Measurements from ENCODE around the gene SH3BP2. TPM values are rescaled to one million over a fixed set of nuclear protein-coding genes. Genes with fewer than 3 reads are reported as not detected.

SH3BP2 gene
- polyA plus RNA-seq, 1 experiment = 14.8 TPM

- Histone ChIP-seq H3K9me3 (ENCODE audit: control insufficient read depth, insufficient read depth, low read length) (no peaks in the 10 kb centered on the region; the same call in 1 of the 2 replicates), H3K27me3 (ENCODE audit: control insufficient read depth, insufficient read depth, low read length) (no peaks in the 10 kb centered on the region), H3K4me3 (ENCODE audit: low read depth, low read length) (no peak overlapping the region), H3K27ac (ENCODE audit: low read depth, low read length) (peak overlapping the region; percentile 31)
- no peak for TF ChIP-seq CTCF (IDR thresholded peaks at IDR 0.05; ENCODE audit: low read depth, low read length)
- DNase-seq (ENCODE audit: low read depth, low spot score) = no peak
- ChIA-PET CTCF (no interaction called here), POLR2A (interaction anchor here (0.6 kb wide), 1 partner anchor 198 kb away, joined by 5 read pairs; no protein-coding TSS in a partner anchor)
Observed at GRCh38 chr4:2796849-2797544, 4.1 kb downstream of the SH3BP2 start.

GRCh38 chr4:2797545-2798305 lies 4.8 kb downstream of the SH3BP2 start:
- ChIA-PET POLR2A (no interaction called here), CTCF (no interaction called here)
- H3K27me3 ChIP-seq (ENCODE audit: control insufficient read depth, insufficient read depth, low read length) = no peaks in the 10 kb centered on the region
- no peak for TF ChIP-seq CTCF (IDR thresholded peaks at IDR 0.05; ENCODE audit: low read depth, low read length)
- H3K27ac ChIP-seq (ENCODE audit: low read depth, low read length) = no peak overlapping the region
- H3K9me3 ChIP-seq (ENCODE audit: control insufficient read depth, insufficient read depth, low read length) = no peaks in the 10 kb centered on the region; the same call in 1 of the 2 replicates
- no peak for DNase-seq (ENCODE audit: low read depth, low spot score)
- no peak overlapping the region for H3K4me3 ChIP-seq (ENCODE audit: low read depth, low read length)

GRCh38 chr4:2798399-2799223 lies 5.7 kb downstream of the SH3BP2 start:
- CTCF ChIA-PET = no interaction called here
- Histone ChIP-seq H3K27ac (ENCODE audit: low read depth, low read length) (no peak overlapping the region), H3K4me3 (ENCODE audit: low read depth, low read length) (no peak overlapping the region), H3K27me3 (ENCODE audit: control insufficient read depth, insufficient read depth, low read length) (no peaks in the 10 kb centered on the region), H3K9me3 (ENCODE audit: control insufficient read depth, insufficient read depth, low read length) (no peaks in the 10 kb centered on the region; the same call in 1 of the 2 replicates)
- POLR2A ChIA-PET = no interaction called here
- no peak for TF ChIP-seq CTCF (IDR thresholded peaks at IDR 0.05; ENCODE audit: low read depth, low read length)
- DNase-seq (ENCODE audit: low read depth, low spot score) = no peak

- CTCF ChIA-PET = no interaction called here
- no peaks in the 10 kb centered on the region; the same call in 1 of the 2 replicates for H3K9me3 ChIP-seq (ENCODE audit: control insufficient read depth, insufficient read depth, low read length)
Observed at GRCh38 chr4:2799224-2799911, 6.5 kb downstream of the SH3BP2 start.

More at GRCh38 chr4:2799224-2799911, 6.5 kb downstream of the SH3BP2 start:
- Histone ChIP-seq H3K4me3 (ENCODE audit: low read depth, low read length) (no peak overlapping the region), H3K27ac (ENCODE audit: low read depth, low read length) (no peak overlapping the region), H3K27me3 (ENCODE audit: control insufficient read depth, insufficient read depth, low read length) (no peaks in the 10 kb centered on the region)
- TF ChIP-seq CTCF (IDR thresholded peaks at IDR 0.05; ENCODE audit: low read depth, low read length) = no peak
- no peak for DNase-seq (ENCODE audit: low read depth, low spot score)
- POLR2A ChIA-PET = no interaction called here
